K562 (cell line): ENCODE results near the gene MINK1. TPM values are rescaled to one million over a fixed set of nuclear protein-coding genes. Genes with fewer than 3 reads are reported as not detected.

Source experiments
- CCNT2 ChIP-seq: IDR thresholded peaks from 2 replicates; pipeline ENCODE4 v1.6.1; 2011; ENCODE audit warnings: borderline replicate concordance, low read depth, mild to moderate bottlenecking, moderate library complexity, mixed read lengths, low read length; ENCODE audit not compliant: insufficient read length; ENCODE audit errors: extremely low read depth
- ESRRA ChIP-seq: fragments of 450-650 bp; IDR thresholded peaks from 2 replicates; pipeline ENCODE4 v1.6.1; 2014; ENCODE audit warnings: low read depth, mild to moderate bottlenecking, moderate library complexity, borderline replicate concordance
- KAT2B ChIP-seq: IDR thresholded peaks from one replicate; pipeline ENCODE4 v1.6.1; 2012; ENCODE audit warnings: low read depth, mild to moderate bottlenecking, control low read depth, inconsistent platforms, low read length, moderate library complexity
- NCOA6 ChIP-seq: fragments of 450-650 bp; IDR thresholded peaks from 2 replicates; pipeline ENCODE4 v1.6.1; 2017; ENCODE audit warnings: mild to moderate bottlenecking
- NRF1 ChIP-seq, 2 experiments: fragments of 450-650 bp; IDR thresholded peaks in 1 of 2; conservative IDR thresholded peaks in 1 of 2; 2 replicates each; pipeline ENCODE4 v1.6.1; 2014; ENCODE audit warnings: mild to moderate bottlenecking in 2 of 2
- POLR2G ChIP-seq: fragments of 200-400 bp; formaldehyde crosslinking; IDR thresholded peaks from 2 replicates; pipeline ENCODE4 v1.6.1; 2017; ENCODE audit warnings: low read depth, mild to moderate bottlenecking, antibody characterized with exemption, low read length, moderate library complexity
- ZNF224 ChIP-seq: sonication (generic); formaldehyde crosslinking; IDR thresholded peaks from 2 replicates; pipeline ENCODE4 v1.8.0; 2022; ENCODE audit warnings: mild to moderate bottlenecking, missing genetic modification reagents
- polyA plus RNA-seq, 8 experiments: library from polyadenylated mRNA; depleted of rRNA in 4 of 8; stranded (reverse) in 5 of 8; unstranded in 3 of 8; fragments of >200 nt; fragmentation: Nextera tagmentation in 2 of 8; fragmentation: Illumina TruSeq in 1 of 8; extraction: Ambion mirVana in 2 of 8; extraction: Trizol in 1 of 8; gene quantifications; 2 replicates each; pipeline versions ENCODE4 v1.2.1 to v1.2.3, GENCODE V29; 2011 to 2014; ENCODE audit warnings: inconsistent platforms in 1 of 8, missing spikeins in 1 of 8
- total RNA-seq, 7 experiments: library from RNA; depleted of rRNA in 6 of 7; stranded (reverse); fragments of >200 nt in 6 of 7; fragmentation: Illumina TruSeq in 2 of 7; extraction: Trizol in 2 of 7; gene quantifications; 2 replicates each; pipeline versions ENCODE4 v1.2.1 to v1.2.3, GENCODE V29; 2011 to 2021; ENCODE audit warnings: low replicate concordance in 1 of 7
- TF ChIP-seq, protein P1 (sequence below), 2 experiments: IDR thresholded peaks; 2 replicates each; pipeline ENCODE4 v1.6.1; 2012; ENCODE audit warnings: improper control_type of control experiment in 2 of 2, low read depth in 2 of 2, low read length in 2 of 2, borderline replicate concordance in 1 of 2

MINK1 gene
- total and polyA plus RNA-seq, 9 of the 15 experiments (the other 6 are each of a cell fraction or from before 2014, with no cell fraction given): 0.11 to 54.2 (median 14.9) TPM

DNA sequence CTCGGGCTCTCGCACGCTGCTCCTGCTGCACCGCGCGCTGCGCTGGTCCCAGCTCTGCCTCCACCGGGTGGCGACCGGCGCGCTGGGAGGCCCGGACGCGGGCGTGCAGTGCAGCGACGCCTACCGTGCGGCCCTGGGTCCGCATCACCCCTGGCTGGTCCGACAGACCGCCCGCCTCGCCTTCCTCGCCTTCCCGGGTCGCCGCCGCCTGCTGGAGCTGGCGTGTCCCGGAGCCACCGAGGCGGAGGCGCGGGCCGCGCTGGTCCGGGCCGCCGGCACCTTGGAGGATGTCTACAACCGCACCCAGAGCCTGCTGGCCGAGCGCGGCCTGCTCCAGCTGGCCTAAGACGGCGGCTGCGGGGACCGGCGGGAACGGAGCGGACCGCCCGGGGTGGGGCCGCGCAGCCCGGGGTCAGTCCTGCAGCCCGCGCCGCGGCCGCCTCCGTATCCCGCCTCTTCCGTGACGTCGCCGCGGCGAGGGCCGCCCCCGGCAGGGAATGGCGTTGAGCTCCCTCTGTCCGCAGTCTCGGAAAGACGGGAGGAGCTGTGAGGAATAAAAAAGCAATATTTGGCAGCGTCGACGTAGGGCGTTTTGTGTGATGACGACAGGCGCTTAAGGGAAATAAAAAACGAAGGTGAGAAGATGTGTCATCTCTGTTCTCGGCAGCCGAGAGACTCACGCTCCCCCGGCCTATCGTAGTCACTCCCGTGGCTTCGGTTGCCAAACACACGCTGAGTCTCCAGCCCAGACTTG lies 43.0 kb upstream of the MINK1 start (continued):
- TF ChIP-seq, protein P1, sequence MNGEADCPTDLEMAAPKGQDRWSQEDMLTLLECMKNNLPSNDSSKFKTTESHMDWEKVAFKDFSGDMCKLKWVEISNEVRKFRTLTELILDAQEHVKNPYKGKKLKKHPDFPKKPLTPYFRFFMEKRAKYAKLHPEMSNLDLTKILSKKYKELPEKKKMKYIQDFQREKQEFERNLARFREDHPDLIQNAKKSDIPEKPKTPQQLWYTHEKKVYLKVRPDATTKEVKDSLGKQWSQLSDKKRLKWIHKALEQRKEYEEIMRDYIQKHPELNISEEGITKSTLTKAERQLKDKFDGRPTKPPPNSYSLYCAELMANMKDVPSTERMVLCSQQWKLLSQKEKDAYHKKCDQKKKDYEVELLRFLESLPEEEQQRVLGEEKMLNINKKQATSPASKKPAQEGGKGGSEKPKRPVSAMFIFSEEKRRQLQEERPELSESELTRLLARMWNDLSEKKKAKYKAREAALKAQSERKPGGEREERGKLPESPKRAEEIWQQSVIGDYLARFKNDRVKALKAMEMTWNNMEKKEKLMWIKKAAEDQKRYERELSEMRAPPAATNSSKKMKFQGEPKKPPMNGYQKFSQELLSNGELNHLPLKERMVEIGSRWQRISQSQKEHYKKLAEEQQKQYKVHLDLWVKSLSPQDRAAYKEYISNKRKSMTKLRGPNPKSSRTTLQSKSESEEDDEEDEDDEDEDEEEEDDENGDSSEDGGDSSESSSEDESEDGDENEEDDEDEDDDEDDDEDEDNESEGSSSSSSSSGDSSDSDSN (IDR thresholded peaks at IDR 0.05; ENCODE audit: borderline replicate concordance in 1 of 2, low read depth in 2 of 2, low read length in 2 of 2): peak; percentile 85 to 91; a peak in 2 of 4 replicates
- TF ChIP-seq CCNT2: no peak
- TF ChIP-seq ZNF224: peak; percentile 56; the same call in 1 of the 2 replicates
- peak in 1 of 2 experiments; percentile 71; a peak in 2 of 4 replicates for TF ChIP-seq NRF1 (conservative IDR thresholded peaks at IDR 0.05 in 1 of 2, IDR thresholded peaks at IDR 0.05 in 1 of 2)
- peak; percentile 62; the same call in 1 of the 2 replicates for TF ChIP-seq ESRRA
- TF ChIP-seq KAT2B: peak; percentile 85
- TF ChIP-seq NCOA6: 0 out of 2 replicates have a peak, but pooled peaks have one; percentile 53
- TF ChIP-seq POLR2G: peak; percentile 91
